ENCODE measurements around the gene PTPRQ.
"Not testable (repeated sequence)": the region's sequence is repeated elsewhere in the genome, so short reads cannot be mapped to it uniquely, and the experiment has no call there.

Gene PTPRQ

DNA sequence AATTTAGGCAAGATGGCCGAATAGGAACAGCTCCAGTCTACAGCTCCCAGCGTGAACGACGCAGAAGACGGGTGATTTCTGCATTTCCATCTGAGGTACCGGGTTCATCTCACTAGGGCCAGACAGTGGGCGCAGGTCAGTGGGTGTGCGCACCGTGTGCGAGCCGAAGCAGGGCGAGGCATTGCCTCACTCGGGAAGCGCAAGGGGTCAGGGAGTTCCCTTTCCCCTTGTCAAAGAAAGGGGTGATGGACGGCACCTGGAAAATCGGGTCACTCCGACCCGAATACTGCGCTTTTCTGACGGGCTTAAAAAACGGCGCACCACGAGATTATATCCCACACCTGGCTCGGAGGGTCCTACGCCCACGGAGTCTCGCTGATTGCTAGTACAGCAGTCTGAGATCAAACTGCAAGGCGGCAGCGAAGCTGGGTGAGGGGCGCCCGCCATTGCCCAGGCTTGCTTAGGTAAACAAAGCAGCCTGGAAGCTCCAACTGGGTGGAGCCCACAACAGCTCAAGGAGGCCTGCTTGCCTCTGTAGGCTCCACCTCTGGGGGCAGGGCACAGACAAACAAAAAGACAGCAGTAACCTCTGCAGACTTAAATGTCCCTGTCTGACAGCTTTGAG, 33.6 kb downstream of the PTPRQ start:
- not testable (repeated sequence) for DNase-seq

- DNase-seq: no peak
Observed at GRCh38 chr12:80484746-80485145, 40.7 kb downstream of the PTPRQ start.

- no peak for DNase-seq
Observed at GRCh38 chr12:80485222-80485987, 41.4 kb downstream of the PTPRQ start.

DNA sequence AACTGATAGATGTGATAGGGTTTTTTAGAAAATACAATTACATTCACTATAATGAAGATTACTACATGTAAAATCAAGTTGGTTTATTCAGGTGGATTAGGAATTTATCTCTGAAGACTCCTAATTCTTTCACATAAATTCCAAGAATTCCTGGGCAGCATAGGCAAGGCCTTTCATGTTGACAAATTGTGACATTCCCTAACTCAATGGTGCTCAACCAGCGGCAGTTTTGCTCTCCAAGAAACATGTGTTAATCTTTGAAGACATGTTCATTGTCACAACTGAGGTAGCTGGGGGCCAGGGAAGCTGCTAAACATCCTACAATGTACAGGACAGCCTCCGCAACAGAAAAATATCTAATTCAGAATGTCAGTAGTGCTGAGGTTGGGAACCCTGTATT, 46.3 kb downstream of the PTPRQ start:
- no peak for DNase-seq

GRCh38 chr12:80491166-80491565, 47.1 kb downstream of the PTPRQ start:
- no peak for DNase-seq

DNA sequence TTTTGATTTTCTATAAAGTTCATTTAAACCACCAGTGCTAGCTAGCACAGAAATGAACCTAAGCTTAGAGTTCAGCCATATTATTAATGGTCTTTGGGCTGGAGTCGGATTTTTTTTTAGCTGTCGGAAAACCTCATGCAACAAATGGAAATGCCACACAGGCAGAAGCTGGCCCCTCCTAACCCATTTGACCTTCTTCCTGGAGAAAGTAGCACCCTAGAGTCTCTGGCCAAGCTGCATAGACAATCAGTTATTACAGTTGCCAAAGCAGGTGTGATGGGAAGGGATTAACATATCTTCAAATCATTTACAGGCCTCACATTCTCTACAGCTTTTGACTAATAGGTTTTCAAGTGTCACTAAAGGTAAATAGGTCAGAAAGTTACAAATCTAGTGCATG, 49.4 kb downstream of the PTPRQ start:
- DNase-seq: no peak

DNA sequence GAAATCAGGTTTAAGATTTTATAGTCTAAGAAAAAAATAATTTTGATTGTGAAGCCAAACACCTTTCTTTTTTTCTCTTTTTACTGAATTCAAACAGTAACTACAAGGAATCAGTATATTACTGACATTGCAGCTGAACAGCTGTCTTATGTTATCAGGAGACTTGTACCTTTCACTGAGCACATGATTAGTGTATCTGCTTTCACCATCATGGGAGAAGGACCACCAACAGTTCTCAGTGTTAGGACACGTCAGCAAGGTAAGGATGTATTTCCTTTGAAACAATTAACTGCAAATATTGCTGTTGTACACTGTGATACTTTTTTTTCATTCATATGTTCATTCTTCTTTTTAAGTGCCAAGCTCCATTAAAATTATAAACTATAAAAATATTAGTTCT, 50.8 kb downstream of the PTPRQ start:
- no peak for DNase-seq

GRCh38 chr12:80498059-80498728, 54.2 kb downstream of the PTPRQ start:
- DNase-seq: no peak

DNA sequence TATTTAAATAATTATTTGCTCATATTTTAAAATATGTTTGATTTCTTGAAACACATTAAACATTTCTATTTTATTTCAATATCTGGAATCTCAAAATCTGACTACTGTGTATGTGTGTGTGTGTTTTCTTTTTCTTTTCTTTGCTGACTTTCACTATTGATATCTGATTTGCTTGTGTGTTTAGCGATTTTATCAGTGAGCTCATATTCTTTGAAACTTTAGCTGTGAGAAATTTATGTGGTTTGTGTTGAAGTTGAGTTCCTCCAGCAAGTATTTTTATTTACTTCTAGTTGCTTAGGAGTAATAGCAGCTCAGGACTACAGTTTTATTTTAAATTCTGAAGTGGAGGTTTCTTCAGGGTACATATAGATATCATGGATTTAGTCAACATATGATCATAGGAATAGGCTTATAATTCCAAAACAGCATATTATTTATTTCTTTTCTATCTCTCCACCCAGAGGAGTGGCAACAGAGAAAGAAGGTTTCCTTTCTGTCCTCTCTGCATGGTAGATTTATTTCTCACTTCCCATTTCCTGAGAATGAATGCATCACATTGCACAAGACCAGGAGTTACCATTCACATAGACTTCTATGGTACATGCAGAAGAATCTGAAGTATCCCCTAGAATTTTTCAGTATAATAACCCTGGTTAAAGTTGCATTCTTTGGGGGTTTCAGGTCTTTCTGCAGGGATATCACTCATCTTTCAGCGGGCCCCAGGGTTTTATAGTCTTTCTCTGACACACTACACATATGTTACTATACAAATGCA, 60.5 kb downstream of the PTPRQ start:
- DNase-seq: no peak

DNA sequence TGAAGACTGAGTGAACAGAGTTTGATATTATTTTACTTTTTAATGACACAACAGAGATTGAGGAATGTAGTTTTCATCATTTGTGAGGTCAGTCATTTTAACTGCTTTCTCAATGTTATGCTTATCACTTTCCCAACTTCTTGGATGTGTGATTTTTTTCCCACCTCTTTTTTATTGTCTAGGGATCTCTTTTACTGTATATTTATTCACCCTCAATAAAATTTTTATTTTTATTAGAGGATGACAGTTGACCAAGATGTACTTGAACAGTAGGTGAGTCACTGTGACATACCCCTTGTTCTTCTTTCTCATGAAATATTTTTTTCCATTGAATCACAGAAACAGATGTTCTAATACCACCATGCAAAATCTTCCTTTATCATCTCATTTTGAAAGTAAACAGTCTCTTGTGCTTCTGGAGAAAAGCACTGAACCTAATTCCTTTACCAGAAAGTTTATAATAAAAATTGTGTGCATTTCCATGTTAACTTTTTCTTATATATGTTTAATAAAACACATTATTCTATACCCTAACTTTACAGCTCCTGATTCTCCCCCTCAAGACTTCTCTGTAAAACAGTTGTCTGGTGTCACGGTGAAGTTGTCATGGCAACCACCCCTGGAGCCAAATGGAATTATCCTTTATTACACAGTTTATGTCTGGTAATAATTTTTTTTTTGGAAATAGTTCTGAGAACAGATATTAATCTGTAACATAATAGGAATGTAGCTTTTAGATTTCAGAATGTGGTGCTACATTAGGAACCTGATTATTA, 65.9 kb downstream of the PTPRQ start:
- no peak for DNase-seq

GRCh38 chr12:80512781-80513180, 68.7 kb downstream of the PTPRQ start:
- DNase-seq: no peak

DNA sequence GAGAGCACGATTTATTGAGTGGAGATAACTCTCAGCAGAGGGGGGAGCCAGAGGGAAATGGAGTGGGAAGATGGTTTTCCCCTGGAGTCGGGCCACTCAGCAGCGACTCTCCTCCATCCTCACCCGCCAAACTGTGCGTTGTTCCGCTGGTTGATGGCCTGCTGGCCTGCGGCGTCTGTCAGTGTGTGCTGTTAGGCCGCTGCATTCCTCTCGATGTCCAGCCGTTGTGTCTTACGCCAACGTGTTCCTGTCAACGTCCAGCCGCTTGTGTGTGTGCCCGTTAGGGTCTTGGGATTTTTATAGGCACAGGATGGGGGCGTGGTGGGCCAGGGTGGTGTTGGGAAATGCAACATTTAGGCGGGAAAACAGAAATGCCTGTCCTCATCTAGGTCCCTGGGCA, 69.2 kb downstream of the PTPRQ start:
- no peak for DNase-seq

GRCh38 chr12:80517655-80518054, 73.6 kb downstream of the PTPRQ start:
- no peak for DNase-seq

- DNase-seq: no peak
Observed at GRCh38 chr12:80531646-80532045, 87.6 kb downstream of the PTPRQ start.

- DNase-seq: no peak
Observed at GRCh38 chr12:80539029-80539428, 95.0 kb downstream of the PTPRQ start.

DNA sequence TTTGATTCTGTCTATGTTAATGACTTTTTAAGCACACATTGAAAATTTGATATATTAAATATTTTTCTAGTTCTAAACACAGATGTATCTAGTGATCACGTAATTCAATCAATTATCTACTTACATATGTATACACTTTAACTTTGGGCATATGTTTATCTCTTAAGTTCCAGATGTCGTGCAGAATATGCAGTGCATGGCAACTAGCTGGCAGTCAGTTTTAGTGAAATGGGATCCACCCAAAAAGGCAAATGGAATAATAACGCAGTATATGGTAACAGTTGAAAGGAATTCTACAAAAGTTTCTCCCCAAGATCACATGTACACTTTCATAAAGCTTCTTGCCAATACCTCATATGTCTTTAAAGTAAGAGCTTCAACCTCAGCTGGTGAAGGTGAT, 105.3 kb downstream of the PTPRQ start:
- no peak for DNase-seq

DNA sequence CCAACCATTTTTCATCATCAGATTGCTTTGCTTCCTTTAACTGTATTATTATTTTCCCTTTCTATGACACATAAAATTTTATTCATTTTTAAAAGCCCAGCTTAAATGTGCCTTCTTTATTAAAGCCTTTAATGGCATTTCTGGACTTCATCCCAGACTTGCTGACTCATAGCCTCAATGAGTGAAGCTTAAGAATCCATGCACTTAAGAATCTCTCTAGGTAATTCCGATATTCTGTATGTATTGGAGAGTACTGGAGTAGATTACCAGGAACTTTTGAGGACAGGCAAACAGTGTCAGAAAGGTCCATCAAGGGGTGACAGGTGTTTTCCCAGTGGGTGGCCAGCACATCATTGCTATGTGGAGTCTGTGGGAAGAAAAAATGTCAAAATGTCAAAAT, 107.9 kb downstream of the PTPRQ start:
- DNase-seq: no peak

DNA sequence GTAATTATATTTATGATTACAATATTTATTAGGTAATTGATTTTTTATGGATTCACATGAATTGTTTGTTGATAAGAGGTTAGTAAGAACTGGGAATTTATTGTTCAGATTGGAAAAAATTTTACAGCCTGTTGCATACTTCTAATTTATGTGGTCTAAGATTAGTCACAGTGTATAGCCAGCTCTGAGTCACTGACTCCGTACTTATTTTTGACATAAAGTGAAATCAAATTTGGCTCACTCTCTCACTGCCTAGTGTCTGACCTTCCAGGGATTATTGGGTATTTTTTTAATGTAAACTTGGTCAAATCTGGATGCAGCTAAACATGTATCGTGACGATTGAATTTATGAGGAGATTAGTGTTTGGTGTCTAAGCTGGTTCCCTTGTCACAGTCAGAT, 109.3 kb downstream of the PTPRQ start:
- DNase-seq: no peak

- DNase-seq: no peak
Observed at GRCh38 chr12:80556566-80556965, 112.5 kb downstream of the PTPRQ start.

GRCh38 chr12:80559766-80560165, 115.7 kb downstream of the PTPRQ start:
- no peak for DNase-seq

- DNase-seq: no peak
Observed at GRCh38 chr12:80565271-80565670, 121.2 kb downstream of the PTPRQ start.

GRCh38 chr12:80567401-80567800, 123.4 kb downstream of the PTPRQ start:
- DNase-seq: no peak

All from DMS153 (cell line).